HEK293 (cell line): ENCODE results near the gene AMPD3.

ENCODE experiments used
- BCL11B ChIP-seq: fragments of 450-650 bp; formaldehyde crosslinking; IDR thresholded peaks from 2 replicates; pipeline ENCODE4 v1.5.1; 2016; ENCODE audit warnings: low read depth, missing biosample characterization, missing genetic modification characterization
- SETDB1 ChIP-seq: IDR thresholded peaks from one replicate; pipeline ENCODE4 v1.6.1; 2017; ENCODE audit warnings: mild to moderate bottlenecking, low read length, moderate library complexity, mixed read lengths; ENCODE audit not compliant: insufficient read length
- SP2 ChIP-seq: fragments of 450-650 bp; formaldehyde crosslinking; IDR thresholded peaks from 2 replicates; pipeline ENCODE4 v1.5.1; 2016; ENCODE audit warnings: missing biosample characterization, missing genetic modification characterization
- ZNF221 ChIP-seq: fragments of 450-650 bp; formaldehyde crosslinking; IDR thresholded peaks from 2 replicates; pipeline ENCODE4 v1.5.1; 2017; ENCODE audit warnings: missing biosample characterization, missing genetic modification characterization, borderline replicate concordance
- ZNF433 ChIP-seq: fragments of 450-650 bp; formaldehyde crosslinking; IDR thresholded peaks from 2 replicates; pipeline ENCODE4 v1.5.1; 2016; ENCODE audit warnings: missing biosample characterization, missing genetic modification characterization, low read depth
- ZNF530 ChIP-seq: fragments of 450-650 bp; formaldehyde crosslinking; IDR thresholded peaks from 2 replicates; pipeline ENCODE4 v1.5.1; 2016; ENCODE audit warnings: low read depth, missing biosample characterization, missing genetic modification characterization
- ZSCAN30 ChIP-seq: fragments of 450-650 bp; IDR thresholded peaks from 2 replicates; pipeline ENCODE4 v1.5.1; 2018; ENCODE audit warnings: missing biosample characterization, mild to moderate bottlenecking, missing genetic modification characterization, moderate library complexity
- TF ChIP-seq, protein P1 (sequence below): fragments of 450-650 bp; formaldehyde crosslinking; IDR thresholded peaks from 2 replicates; pipeline ENCODE4 v1.5.1; 2016; ENCODE audit warnings: missing biosample characterization, missing genetic modification characterization
- TF ChIP-seq, protein P2 (sequence below): fragments of 450-650 bp; formaldehyde crosslinking; IDR thresholded peaks from 2 replicates; pipeline ENCODE4 v1.5.1; 2016; ENCODE audit warnings: missing biosample characterization, missing genetic modification characterization
- TF ChIP-seq, protein P3 (sequence below): fragments of 450-650 bp; IDR thresholded peaks from 2 replicates; pipeline ENCODE4 v1.5.1; 2018; ENCODE audit warnings: missing biosample characterization, mild to moderate bottlenecking, missing genetic modification characterization

DNA sequence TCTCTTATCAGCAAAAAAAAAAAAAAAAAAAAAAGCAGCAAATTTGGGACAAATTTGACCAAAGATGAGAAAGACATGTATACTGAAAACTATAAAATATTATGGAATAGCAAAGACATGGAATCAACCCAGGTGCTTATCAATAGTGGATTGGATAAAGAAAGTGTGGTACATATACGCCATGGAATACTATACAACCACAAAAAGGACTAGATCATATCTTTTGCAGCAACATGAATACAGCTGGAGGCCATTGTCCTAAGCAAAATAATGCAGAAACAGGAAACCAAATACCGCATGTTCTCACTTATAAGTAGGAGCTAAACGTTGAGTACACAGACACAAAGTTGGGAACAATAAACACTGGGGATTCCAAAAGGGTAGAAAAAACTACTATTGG lies 87.7 kb downstream of the AMPD3 start:
- TF ChIP-seq SP2 (tag by site-specific recombination) (no peak), ZSCAN30 (tag by site-specific recombination) (no peak), ZNF530 (no peak), ZNF221 (tag by site-specific recombination) (no peak), BCL11B (tag by site-specific recombination) (no peak), ZNF433 (tag by site-specific recombination) (no peak), SETDB1 (no peak)
- TF ChIP-seq, protein P1, sequence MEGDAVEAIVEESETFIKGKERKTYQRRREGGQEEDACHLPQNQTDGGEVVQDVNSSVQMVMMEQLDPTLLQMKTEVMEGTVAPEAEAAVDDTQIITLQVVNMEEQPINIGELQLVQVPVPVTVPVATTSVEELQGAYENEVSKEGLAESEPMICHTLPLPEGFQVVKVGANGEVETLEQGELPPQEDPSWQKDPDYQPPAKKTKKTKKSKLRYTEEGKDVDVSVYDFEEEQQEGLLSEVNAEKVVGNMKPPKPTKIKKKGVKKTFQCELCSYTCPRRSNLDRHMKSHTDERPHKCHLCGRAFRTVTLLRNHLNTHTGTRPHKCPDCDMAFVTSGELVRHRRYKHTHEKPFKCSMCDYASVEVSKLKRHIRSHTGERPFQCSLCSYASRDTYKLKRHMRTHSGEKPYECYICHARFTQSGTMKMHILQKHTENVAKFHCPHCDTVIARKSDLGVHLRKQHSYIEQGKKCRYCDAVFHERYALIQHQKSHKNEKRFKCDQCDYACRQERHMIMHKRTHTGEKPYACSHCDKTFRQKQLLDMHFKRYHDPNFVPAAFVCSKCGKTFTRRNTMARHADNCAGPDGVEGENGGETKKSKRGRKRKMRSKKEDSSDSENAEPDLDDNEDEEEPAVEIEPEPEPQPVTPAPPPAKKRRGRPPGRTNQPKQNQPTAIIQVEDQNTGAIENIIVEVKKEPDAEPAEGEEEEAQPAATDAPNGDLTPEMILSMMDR (tag by site-specific recombination): no peak
- TF ChIP-seq, protein P2, sequence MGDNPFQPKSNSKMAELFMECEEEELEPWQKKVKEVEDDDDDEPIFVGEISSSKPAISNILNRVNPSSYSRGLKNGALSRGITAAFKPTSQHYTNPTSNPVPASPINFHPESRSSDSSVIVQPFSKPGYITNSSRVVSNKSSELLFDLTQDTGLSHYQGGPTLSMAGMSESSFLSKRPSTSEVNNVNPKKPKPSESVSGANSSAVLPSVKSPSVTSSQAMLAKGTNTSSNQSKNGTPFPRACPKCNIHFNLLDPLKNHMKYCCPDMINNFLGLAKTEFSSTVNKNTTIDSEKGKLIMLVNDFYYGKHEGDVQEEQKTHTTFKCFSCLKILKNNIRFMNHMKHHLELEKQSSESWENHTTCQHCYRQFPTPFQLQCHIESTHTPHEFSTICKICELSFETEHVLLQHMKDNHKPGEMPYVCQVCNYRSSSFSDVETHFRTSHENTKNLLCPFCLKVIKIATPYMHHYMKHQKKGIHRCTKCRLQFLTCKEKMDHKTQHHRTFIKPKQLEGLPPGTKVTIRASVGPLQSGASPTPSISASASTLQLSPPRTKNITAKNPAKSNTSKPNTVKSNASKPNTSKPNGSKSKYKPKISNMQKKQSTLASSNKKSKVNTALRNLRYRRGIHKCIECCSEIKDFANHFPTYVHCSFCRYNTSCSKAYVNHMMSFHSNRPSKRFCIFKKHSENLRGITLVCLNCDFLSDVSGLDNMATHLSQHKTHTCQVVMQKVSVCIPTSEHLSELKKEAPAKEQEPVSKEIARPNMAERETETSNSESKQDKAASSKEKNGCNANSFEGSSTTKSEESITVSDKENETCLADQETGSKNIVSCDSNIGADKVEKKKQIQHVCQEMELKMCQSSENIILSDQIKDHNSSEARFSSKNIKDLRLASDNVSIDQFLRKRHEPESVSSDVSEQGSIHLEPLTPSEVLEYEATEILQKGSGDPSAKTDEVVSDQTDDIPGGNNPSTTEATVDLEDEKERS (tag by site-specific recombination): no peak
- TF ChIP-seq, protein P3, sequence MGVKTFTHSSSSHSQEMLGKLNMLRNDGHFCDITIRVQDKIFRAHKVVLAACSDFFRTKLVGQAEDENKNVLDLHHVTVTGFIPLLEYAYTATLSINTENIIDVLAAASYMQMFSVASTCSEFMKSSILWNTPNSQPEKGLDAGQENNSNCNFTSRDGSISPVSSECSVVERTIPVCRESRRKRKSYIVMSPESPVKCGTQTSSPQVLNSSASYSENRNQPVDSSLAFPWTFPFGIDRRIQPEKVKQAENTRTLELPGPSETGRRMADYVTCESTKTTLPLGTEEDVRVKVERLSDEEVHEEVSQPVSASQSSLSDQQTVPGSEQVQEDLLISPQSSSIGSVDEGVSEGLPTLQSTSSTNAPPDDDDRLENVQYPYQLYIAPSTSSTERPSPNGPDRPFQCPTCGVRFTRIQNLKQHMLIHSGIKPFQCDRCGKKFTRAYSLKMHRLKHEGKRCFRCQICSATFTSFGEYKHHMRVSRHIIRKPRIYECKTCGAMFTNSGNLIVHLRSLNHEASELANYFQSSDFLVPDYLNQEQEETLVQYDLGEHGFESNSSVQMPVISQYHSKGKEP (tag by site-specific recombination): no peak
